K562 (cell line): ENCODE results near the gene SAFB. TPM values are rescaled to one million over a fixed set of nuclear protein-coding genes. Genes with fewer than 3 reads are reported as not detected.
A peak's percentile ranks its signal among the peaks of the same experiment; 100 is the strongest.

ENCODE experiments used
- AFF4 ChIP-seq: sonication (generic); formaldehyde crosslinking; IDR thresholded peaks from 2 replicates; pipeline ENCODE4 v1.8.0; 2023; ENCODE audit warnings: mild to moderate bottlenecking, missing genetic modification reagents
- COPS2 ChIP-seq: fragments of 450-650 bp; conservative IDR thresholded peaks from 2 replicates; pipeline ENCODE4 v1.6.1; 2016; ENCODE audit warnings: mild to moderate bottlenecking, moderate library complexity
- CXXC5 ChIP-seq: fragments of 250-450 bp; sonication (Bioruptor Pico); IDR thresholded peaks from 2 replicates; pipeline ENCODE4 v1.8.0; 2022; ENCODE audit warnings: inconsistent platforms, mild to moderate bottlenecking, moderate library complexity
- GABPA ChIP-seq: fragments of 200-800 bp; sonication (Bioruptor generic); conservative IDR thresholded peaks from 2 replicates; pipeline ENCODE4 v1.6.1; 2016; ENCODE audit warnings: low read depth, missing genetic modification characterization, missing compliant biosample characterization
- GTF2A2 ChIP-seq: IDR thresholded peaks from 2 replicates; pipeline ENCODE4 v1.6.1; 2016; ENCODE audit warnings: mild to moderate bottlenecking, missing genetic modification characterization, missing compliant biosample characterization
- GTF2F1 ChIP-seq: IDR thresholded peaks from 2 replicates; pipeline ENCODE4 v1.6.1; 2011; ENCODE audit warnings: low read depth, low read length, improper control_type of control experiment
- HES1 ChIP-seq: fragments of 450-650 bp; IDR thresholded peaks from 2 replicates; pipeline ENCODE4 v1.6.1; 2016; ENCODE audit warnings: low read depth, mild to moderate bottlenecking, moderate library complexity
- HMG20A ChIP-seq: fragments of 450-650 bp; formaldehyde crosslinking; conservative IDR thresholded peaks from 2 replicates; pipeline ENCODE4 v1.4.0; 2020; ENCODE audit warnings: mild to moderate bottlenecking, mixed read lengths
- HNRNPLL ChIP-seq: fragments of 200-400 bp; formaldehyde crosslinking; IDR thresholded peaks from 2 replicates; pipeline ENCODE4 v1.6.1; 2017; ENCODE audit warnings: low read length, low read depth, mild to moderate bottlenecking; ENCODE audit not compliant: poor library complexity, severe bottlenecking
- MTA1 ChIP-seq: fragments of 450-650 bp; IDR thresholded peaks from 2 replicates; pipeline ENCODE4 v1.6.1; 2017; ENCODE audit warnings: borderline replicate concordance
- MYC ChIP-seq, 2 experiments: fragments of 250-450 bp in 1 of 2; sonication (Bioruptor Pico) in 1 of 2; IDR thresholded peaks; 2 replicates each; pipeline versions ENCODE4 v1.5.1 to v1.6.1; 2012 to 2021; ENCODE audit warnings: low read depth in 2 of 2, borderline replicate concordance in 1 of 2, improper control_type of control experiment in 1 of 2, low read length in 1 of 2, mild to moderate bottlenecking in 1 of 2, moderate library complexity in 1 of 2
- RFX1 ChIP-seq: fragments of 450-650 bp; IDR thresholded peaks from 2 replicates; pipeline ENCODE4 v1.6.1; 2016; ENCODE audit warnings: mild to moderate bottlenecking, moderate library complexity
- WHSC1 ChIP-seq: IDR thresholded peaks from one replicate; pipeline ENCODE4 v1.6.1; 2012; ENCODE audit warnings: low read length, control low read depth, inconsistent platforms
- ZNF24 ChIP-seq: fragments of 450-650 bp; IDR thresholded peaks from 2 replicates; pipeline ENCODE4 v1.6.1; 2016
- ZNF79 ChIP-seq: fragments of 250-450 bp; sonication (Bioruptor Pico); IDR thresholded peaks from 2 replicates; pipeline ENCODE4 v1.4.0; 2020; ENCODE audit warnings: low read depth, mild to moderate bottlenecking, moderate library complexity
- polyA plus RNA-seq, 8 experiments: library from polyadenylated mRNA; depleted of rRNA in 4 of 8; stranded (reverse) in 5 of 8; unstranded in 3 of 8; fragments of >200 nt; fragmentation: Nextera tagmentation in 2 of 8; fragmentation: Illumina TruSeq in 1 of 8; extraction: Ambion mirVana in 2 of 8; extraction: Trizol in 1 of 8; gene quantifications; 2 replicates each; pipeline versions ENCODE4 v1.2.1 to v1.2.3, GENCODE V29; 2011 to 2014; ENCODE audit warnings: inconsistent platforms in 1 of 8, missing spikeins in 1 of 8
- total RNA-seq, 7 experiments: library from RNA; depleted of rRNA in 6 of 7; stranded (reverse); fragments of >200 nt in 6 of 7; fragmentation: Illumina TruSeq in 2 of 7; extraction: Trizol in 2 of 7; gene quantifications; 2 replicates each; pipeline versions ENCODE4 v1.2.1 to v1.2.3, GENCODE V29; 2011 to 2021; ENCODE audit warnings: low replicate concordance in 1 of 7
- TF ChIP-seq, protein P1 (sequence below): fragments of 250-450 bp; sonication (Bioruptor Pico); IDR thresholded peaks from 2 replicates; pipeline ENCODE4 v1.4.0; 2020; ENCODE audit warnings: mild to moderate bottlenecking, moderate library complexity, borderline replicate concordance
- TF ChIP-seq, protein P2 (sequence below), 2 experiments: fragments of 200-800 bp in 1 of 2; sonication (Bioruptor generic) in 1 of 2; sonication (generic) in 1 of 2; formaldehyde crosslinking in 1 of 2; IDR thresholded peaks in 1 of 2; conservative IDR thresholded peaks in 1 of 2; 2 replicates each; pipeline versions ENCODE4 v1.5.0 to v1.6.1; 2016 to 2020; ENCODE audit warnings: missing compliant biosample characterization in 1 of 2, missing genetic modification characterization in 1 of 2, missing genetic modification reagents in 1 of 2

Gene SAFB
- total and polyA plus RNA-seq, 9 of the 15 experiments (the other 6 are each of a cell fraction or from before 2014, with no cell fraction given): 1.1 to 151 (median 83.1) TPM

DNA sequence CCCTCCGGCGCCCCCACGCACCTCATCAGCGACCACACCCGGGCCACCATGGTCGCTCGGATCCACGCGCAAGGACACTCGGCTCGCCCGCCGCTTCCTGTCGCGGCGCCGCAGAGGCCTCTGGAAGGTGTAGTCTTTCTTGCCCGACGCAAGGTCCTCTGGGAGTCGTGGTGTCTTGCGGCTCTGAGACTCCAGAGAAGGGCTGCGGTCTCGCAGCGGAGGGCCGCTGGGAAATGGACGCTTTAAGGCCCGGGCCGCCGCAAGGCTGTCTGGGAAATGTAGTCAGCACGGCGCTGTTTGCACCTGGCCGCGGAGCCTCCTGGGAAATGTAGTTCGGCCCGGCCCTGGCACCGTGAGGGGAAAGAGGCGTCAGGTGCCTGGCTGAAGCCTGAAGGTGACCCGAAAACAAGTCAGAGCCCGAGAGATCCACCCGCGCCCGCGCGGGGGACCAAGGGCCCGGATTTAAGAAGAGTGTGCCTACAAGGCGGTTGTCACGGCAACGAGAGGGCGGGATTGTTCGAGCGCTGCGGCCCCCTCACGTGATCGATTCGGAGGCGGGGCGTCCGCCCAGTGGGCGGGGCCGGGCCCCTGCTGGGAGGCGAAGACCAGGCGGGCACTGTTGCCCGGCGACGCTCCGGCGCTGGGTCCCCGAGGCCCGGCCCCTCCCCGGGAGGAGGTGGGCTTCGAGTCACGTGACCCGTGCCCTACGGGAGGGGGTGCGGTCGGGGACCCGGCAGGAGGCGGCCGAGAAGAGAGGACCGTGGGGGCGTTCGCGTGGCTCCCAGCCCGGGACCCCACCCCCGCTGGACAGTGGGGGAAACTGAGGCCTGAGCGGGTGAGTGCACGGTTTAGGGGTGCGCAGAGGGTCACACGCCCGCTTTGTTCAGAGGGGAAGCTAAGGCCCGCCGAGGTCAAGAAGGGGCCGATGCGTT is 57.8 kb downstream of the SAFB start, which contains the start of the genes HSD11B1L and MICOS13 (continued):
- TF ChIP-seq, protein P1, sequence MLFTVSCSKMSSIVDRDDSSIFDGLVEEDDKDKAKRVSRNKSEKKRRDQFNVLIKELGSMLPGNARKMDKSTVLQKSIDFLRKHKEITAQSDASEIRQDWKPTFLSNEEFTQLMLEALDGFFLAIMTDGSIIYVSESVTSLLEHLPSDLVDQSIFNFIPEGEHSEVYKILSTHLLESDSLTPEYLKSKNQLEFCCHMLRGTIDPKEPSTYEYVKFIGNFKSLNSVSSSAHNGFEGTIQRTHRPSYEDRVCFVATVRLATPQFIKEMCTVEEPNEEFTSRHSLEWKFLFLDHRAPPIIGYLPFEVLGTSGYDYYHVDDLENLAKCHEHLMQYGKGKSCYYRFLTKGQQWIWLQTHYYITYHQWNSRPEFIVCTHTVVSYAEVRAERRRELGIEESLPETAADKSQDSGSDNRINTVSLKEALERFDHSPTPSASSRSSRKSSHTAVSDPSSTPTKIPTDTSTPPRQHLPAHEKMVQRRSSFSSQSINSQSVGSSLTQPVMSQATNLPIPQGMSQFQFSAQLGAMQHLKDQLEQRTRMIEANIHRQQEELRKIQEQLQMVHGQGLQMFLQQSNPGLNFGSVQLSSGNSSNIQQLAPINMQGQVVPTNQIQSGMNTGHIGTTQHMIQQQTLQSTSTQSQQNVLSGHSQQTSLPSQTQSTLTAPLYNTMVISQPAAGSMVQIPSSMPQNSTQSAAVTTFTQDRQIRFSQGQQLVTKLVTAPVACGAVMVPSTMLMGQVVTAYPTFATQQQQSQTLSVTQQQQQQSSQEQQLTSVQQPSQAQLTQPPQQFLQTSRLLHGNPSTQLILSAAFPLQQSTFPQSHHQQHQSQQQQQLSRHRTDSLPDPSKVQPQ (CRISPR knock-in tag): no peak
- TF ChIP-seq WHSC1: no peak
- 0 out of 2 replicates have a peak, but pooled peaks have one; percentile 42 for TF ChIP-seq GTF2F1
- TF ChIP-seq ZNF24: no peak
- TF ChIP-seq GTF2A2 (tag): no peak
- peak; percentile 39 for TF ChIP-seq HNRNPLL
- TF ChIP-seq COPS2: no peak
- TF ChIP-seq GABPA (tag): peak; percentile 95
- TF ChIP-seq RFX1: peak; percentile 99
- peak; percentile 90 for TF ChIP-seq CXXC5 (CRISPR knock-in tag)
- TF ChIP-seq AFF4 (CRISPR knock-in tag): no peak
- TF ChIP-seq ZNF79 (CRISPR knock-in tag): no peak
- TF ChIP-seq, protein P2, sequence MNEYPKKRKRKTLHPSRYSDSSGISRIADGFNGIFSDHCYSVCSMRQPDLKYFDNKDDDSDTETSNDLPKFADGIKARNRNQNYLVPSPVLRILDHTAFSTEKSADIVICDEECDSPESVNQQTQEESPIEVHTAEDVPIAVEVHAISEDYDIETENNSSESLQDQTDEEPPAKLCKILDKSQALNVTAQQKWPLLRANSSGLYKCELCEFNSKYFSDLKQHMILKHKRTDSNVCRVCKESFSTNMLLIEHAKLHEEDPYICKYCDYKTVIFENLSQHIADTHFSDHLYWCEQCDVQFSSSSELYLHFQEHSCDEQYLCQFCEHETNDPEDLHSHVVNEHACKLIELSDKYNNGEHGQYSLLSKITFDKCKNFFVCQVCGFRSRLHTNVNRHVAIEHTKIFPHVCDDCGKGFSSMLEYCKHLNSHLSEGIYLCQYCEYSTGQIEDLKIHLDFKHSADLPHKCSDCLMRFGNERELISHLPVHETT (CRISPR knock-in tag; conservative IDR thresholded peaks at IDR 0.05 in 1 of 2, IDR thresholded peaks at IDR 0.05 in 1 of 2): peak in 1 of 2 experiments; percentile 94; a peak in 2 of 4 replicates
- no peak for TF ChIP-seq HES1
- TF ChIP-seq HMG20A (CRISPR knock-in tag): no peak
- TF ChIP-seq MYC (IDR thresholded peaks at IDR 0.05; ENCODE audit: low read depth, low read length): peak; percentile 92
- 0 out of 2 replicates have a peak, but pooled peaks have one; percentile 11 for TF ChIP-seq MYC (CRISPR knock-in tag; IDR thresholded peaks at IDR 0.05; ENCODE audit: borderline replicate concordance, low read depth)
- peak; percentile 96 for TF ChIP-seq MTA1
